ENCODE measurements around the gene ZNF423.

ZNF423 gene

DNA sequence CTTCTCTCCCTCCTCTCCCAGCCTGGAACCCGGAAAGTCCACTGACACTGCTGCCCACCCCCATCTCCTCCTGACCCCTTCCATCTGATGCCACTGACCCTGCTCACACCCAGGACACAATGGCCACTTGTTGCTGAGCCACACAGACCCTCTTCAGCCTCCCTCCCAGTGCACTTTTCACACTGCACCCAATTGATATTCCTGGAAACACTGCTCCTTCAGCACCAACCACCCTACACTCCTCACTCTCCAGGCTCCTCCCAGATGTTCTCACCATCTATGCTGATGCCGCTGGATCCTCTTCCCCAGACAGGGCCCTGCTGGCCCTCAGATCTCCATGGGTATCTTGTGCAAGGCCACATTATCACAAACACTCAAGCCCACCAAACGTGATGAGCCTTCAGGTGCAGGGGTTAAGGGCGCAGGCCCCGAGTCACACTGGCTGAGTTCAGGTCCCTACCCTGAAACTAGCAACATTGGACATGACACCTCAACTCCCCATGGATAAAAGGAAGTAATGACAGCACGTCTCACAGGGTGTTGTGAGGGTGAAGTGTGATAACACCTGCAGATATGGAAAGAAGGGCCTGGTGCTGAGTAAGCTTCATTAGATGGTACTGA, 238.1 kb downstream of the ZNF423 start:
- DNase-seq = no peak

DNA sequence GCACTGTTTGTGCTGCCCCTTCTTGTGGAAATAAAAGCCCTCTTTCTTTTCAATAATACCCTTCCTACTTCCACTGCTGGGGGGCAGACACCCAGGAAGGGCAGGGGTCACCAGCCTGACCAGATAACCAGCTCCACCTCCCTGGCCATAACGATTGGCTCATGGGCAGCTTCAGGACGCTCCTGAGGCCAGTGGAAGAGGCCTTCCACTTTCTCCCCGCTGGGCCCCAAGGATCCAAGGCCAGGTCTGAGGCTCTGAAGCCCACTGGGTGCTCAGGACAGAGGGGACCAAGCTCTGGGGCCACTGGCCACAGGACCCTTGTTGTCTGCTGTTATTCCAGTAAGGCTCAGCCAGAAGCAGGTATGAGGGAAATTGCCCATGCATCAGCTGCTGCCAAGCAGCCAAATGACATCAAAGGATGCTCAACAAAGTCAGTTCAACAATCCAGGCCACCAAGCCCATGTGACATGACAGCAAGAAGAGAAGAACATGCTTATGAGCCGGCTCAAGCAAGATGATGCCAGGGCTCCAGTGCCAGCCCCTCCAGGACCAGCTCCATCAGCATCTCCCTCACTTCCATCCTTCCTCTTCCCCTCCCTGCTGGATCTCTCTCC, 238.8 kb downstream of the ZNF423 start:
- DNase-seq = no peak

DNA sequence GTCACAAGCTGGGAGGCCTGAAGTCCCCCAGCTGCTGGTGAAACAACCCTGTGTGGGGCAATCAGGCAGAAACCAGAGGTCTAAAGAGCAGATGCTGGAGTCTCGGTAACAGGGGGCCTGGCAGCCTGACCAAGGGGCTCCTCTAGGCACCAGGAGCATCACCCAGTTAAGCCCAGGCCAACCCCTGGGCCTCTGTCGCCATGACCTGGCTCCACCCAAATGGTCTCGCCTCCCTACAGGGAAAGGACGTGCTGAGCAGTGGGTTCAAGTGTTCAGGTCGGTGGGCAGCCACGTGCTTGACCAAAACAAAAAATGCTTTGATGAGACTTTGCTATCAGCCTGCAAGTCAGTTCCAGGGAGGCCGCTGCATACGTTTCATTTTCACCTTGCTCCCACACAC, 240.3 kb downstream of the ZNF423 start:
- DNase-seq = no peak

DNA sequence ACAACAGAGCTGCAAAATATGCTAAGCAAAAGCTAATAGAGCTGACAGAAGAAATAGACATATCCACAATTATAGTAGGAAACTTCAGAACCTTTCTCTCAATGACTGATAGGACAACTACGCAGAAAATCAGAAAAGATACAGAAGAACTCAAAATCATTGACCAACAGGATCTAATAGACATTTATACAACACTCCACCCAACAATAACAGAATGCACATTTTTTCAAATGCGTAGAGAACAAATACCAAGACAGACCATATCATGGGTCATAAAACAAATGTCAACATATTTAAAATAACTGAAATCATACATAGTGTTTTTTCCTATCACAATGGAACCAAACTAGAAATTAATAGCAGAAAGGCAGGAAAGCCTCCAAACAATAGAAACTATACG, 244.9 kb downstream of the ZNF423 start:
- DNase-seq = no peak

GRCh38 chr16:49608779-49609178, 247.1 kb downstream of the ZNF423 start:
- DNase-seq = no peak

- no peak for DNase-seq
Observed at GRCh38 chr16:49608098-49608497, 247.8 kb downstream of the ZNF423 start.

DNA sequence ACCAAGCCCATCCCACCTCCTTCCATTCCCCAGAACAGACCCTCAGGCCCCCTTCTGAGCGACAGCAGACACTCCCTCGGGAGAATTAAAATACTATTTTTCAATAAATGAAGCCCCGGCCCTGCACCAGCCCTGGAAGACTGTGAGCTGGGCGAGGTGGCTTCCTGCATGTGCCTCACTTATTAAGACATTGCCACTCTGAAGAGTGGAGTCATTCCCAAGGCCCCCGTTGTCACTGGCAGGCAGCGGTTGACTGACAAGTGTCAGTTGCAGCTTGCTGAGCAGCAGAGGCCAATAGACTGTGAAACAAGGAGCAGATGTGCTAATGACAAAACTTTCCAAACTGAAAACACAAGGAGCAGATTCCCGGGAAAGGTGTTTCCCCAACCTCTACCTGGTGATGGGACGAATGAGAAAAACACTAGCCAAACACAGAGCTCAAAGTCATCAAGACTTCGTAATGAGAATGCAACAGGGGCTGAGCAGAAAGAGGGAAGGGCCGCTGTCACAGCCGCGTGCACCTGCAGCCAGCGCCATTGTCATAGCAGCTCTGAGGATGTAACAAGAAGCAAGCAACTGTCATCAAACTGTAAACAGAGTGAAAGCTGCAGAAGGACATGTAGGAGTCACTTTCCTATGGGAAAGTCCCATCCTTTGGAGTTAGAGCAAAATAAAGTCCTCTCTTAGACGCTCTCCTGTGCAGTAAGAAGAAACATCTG, 250.2 kb downstream of the ZNF423 start:
- no peak for DNase-seq

- no peak for DNase-seq
Observed at GRCh38 chr16:49604602-49605001, 251.3 kb downstream of the ZNF423 start.

GRCh38 chr16:49603956-49604355, 252.0 kb downstream of the ZNF423 start:
- no peak for DNase-seq

- no peak for DNase-seq
Observed at GRCh38 chr16:49602976-49603310, 253.0 kb downstream of the ZNF423 start.

DNA sequence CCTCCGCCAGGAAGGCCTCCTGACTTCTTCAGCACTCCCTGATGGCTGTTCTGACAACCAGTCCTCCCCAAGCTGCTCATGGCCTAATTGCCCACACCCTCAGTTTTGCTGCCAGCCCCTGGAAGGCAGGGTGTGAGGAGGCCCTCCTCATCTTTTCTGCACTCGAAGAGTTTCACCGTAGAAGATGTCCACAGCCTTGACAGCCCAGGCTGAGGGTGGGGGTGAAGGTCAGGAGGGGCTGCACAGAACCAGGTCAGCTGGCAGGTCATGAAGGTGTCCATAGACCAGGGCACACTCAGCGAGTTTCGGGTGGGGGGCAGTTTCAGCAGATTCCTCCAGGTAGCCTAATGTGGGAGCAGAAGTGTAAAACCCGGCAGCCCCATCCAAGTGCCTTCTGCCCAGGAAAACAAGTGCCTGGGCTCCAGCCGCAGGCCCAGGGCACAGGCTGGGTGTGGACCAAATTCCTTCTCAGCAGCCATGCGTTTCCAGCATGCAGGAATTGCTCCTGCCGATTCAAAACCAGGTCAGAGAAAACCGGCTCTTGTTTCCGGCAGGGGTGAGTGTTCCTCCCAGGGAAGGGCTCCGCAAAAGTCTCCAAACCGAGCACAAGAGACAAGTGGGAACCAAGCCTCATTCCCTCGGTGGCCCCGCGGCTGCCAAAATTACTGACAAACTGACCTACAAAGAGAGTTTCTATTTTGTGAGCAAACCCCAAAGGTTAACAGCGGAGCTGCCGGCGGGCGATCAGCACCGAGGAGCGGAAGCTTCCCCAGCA, 253.5 kb downstream of the ZNF423 start:
- DNase-seq = no peak

DNA sequence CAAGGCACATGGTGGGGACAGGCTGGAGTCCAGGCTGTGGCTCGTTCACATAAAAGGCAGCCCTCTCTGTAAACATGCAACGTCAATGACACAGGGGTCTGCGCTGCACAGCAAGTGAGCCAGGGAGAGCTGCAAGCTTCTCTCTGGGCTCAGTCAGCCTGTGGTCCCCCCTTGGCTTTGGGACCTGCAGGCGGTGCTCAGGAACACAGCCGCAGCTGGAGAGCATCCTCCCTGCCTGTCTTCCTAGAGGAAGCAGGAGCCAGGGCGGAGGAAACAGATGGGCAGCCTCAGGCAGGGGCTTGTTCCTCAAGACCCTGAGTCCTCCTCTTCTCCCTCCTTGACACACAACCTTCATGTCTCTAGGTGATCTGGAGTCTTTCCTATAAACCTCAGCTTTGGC, 254.3 kb downstream of the ZNF423 start:
- DNase-seq = no peak

GRCh38 chr16:49600976-49601375, 254.9 kb downstream of the ZNF423 start:
- DNase-seq = no peak

DNA sequence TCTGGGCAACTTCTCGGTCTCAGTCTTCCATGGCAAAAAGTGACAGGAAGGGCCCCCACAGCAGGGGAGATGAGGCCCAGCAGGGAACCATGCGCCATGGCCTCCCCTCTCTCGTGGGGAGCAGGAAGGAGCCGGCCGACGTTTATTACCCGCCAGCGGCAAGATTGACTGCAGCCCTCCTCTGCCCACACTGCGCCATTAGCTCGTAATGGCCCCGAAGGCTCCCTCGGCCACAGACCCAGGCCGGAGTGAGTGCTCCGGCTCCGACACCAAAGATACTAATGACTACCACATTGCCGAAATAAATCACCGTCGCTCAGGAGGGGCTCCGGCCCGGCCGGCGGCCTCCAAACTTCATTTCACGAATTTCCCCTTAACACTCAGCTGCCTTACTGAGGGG, 255.4 kb downstream of the ZNF423 start:
- DNase-seq = no peak

GRCh38 chr16:49599704-49600103, 256.2 kb downstream of the ZNF423 start:
- no peak for DNase-seq

GRCh38 chr16:49599281-49599680, 256.6 kb downstream of the ZNF423 start:
- DNase-seq = no peak

DNA sequence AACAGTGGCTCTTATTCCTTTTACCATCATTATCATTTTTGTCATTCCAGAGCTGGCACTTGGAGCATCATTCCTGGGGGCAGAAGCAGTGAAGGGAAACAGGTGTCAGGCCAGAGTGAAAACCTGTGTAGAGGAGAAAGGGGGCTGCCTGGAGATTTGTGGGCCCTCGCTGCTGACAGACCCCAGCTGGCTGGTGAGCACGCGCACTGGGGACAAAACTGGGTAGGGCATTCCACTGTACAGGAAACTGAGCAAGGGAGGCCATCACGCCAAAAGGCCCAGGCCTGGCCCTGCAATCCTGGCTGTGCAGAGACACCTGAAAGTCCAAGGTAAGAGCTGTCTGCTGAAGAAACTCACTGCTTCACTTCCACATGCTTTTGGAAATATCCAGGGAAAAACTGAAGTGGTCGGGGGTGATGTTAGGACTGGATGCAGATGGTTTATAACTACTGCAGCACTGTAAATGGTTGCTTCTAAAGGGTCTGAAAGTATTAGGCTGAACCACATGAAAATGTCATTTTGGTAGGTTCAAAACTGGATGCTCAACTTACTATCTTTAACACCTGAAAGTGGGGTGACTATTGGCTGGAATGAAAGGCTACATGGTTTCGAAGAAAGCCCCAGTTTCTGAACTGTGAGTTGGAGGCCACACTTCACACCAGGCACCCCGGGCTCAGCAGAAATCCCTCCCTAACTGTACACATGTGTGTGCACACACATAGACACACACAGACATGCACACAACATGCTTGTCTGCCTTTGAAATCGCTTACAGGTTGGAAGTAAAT, 257.3 kb downstream of the ZNF423 start:
- no peak for DNase-seq

- DNase-seq = no peak
Observed at GRCh38 chr16:49597796-49598195, 258.1 kb downstream of the ZNF423 start.

GRCh38 chr16:49596648-49597291, 259.1 kb downstream of the ZNF423 start:
- no peak for DNase-seq

GRCh38 chr16:49596068-49596467, 259.8 kb downstream of the ZNF423 start:
- DNase-seq = no peak

- DNase-seq = no peak
Observed at GRCh38 chr16:49594685-49595498, 261.0 kb downstream of the ZNF423 start.

DNA sequence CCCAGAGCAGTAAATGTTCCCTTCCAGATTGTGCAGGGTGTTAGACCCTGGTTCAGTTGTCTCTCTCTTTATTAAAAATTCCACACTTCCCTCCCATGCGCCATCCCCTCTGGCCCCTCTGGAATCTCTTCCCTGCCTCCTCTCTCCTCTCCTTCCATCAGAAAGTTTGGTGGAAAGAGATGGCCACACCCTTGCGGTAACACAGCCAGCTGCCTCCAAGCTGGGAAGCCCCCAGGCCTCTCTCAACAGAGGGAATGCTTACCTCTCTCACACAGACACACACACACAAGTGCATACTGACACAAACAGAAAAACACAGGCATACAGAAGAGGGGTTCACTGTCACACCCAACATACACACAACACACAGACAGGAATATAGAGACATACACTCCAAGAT, 261.8 kb downstream of the ZNF423 start:
- no peak for DNase-seq
